ENCODE data around the gene EMC9.

EMC9 gene, protein sequence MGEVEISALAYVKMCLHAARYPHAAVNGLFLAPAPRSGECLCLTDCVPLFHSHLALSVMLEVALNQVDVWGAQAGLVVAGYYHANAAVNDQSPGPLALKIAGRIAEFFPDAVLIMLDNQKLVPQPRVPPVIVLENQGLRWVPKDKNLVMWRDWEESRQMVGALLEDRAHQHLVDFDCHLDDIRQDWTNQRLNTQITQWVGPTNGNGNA

GRCh38 chr14:24141097-24141880 lies at the start of gene EMC9:
TSS of gene EMC9 (minus strand) at chr14:24141591. CDS start at chr14:24141304, 287 bp downstream.
- DNase-seq: peak; percentile 100

DNA sequence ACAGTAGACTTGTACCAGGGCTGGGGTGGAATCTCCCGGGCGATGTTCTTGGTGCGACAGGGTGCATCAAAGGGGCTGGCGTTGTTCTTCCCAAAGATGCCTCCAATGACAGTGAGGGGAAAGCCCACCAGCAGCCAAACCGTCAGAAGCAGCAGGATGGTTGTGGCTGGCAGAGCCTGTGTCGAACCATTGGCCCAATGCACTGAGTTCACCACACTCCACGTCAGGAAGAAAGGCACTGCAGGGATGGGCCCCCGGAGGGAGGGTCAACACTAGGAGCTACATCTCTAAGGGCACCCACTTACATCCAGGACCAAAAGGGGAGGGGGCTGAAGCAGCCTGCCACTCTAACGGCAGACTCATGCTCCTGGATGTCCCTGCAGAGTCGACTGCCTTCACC lies 49.0 kb upstream of the EMC9 start:
- DNase-seq: no peak

- no peak for DNase-seq
Observed at GRCh38 chr14:24189460-24189859, 48.1 kb upstream of the EMC9 start.

- no peak for DNase-seq
Observed at GRCh38 chr14:24189059-24189375, 47.6 kb upstream of the EMC9 start.

GRCh38 chr14:24188251-24189058 lies 47.1 kb upstream of the EMC9 start, which contains the start of gene IPO4:
TSS of gene IPO4 (minus strand) at chr14:24188816. CDS start at chr14:24188787, 29 bp downstream.
- DNase-seq: peak; percentile 96

GRCh38 chr14:24187539-24187915 lies 46.1 kb upstream of the EMC9 start:
- no peak for DNase-seq

DNA sequence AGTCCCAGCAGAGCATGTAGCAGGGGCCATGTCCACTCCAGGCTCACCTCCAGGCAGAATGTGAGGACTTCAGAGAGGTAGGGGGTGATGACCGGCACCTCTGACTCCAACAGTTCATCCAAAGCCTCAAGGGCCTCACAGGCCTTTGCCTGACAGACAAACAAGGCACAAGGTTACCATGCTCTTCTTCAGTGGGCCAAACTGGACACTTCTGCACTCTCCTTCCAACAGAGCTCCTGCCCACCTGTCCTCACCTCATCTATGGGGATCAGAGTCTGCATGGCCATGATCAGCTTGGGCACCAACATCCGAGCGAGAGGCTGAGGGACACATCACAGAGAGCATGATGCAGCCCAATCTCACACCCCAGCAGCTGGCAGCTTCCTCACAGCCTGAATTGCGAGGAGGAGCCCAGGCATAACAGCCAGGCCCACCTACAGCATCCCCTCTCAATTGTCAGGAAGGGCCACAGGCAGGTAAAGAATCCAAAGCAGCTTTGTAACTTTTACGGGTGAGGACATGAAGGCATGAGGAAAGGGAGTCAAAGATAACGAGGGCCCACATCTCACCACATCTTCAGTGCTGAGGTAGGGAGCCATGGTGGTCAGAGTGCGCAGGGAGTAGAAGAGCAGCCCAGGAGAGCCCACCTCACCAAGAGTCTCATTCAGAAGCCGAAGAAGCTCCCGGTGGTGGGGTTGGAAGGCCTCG lies 45.6 kb upstream of the EMC9 start:
- no peak for DNase-seq

GRCh38 chr14:24185741-24186140 lies 44.4 kb upstream of the EMC9 start:
- DNase-seq: no peak

DNA sequence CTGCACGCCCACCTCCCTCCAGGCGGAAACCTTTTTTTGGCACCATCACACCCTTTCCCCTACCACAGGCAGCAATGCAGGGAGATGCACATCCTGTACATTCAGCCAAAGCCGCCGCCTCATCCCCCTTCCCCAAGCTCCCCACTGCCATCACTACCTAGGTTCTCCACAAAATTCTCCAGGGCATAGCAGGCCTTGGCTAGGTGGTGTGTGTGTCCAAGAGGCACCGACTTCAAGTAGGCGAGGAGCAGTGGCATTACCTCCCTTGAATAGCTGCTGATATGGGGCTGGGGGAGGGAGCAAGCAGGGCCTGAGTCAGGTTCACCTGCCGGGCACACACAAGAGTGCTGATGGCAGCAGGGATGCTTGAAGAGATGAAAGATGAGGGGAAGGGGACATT lies 43.6 kb upstream of the EMC9 start:
- no peak for DNase-seq

GRCh38 chr14:24184104-24184970 lies 42.9 kb upstream of the EMC9 start:
- no peak for DNase-seq

- DNase-seq: no peak
Observed at GRCh38 chr14:24183014-24183481, 41.7 kb upstream of the EMC9 start.

DNA sequence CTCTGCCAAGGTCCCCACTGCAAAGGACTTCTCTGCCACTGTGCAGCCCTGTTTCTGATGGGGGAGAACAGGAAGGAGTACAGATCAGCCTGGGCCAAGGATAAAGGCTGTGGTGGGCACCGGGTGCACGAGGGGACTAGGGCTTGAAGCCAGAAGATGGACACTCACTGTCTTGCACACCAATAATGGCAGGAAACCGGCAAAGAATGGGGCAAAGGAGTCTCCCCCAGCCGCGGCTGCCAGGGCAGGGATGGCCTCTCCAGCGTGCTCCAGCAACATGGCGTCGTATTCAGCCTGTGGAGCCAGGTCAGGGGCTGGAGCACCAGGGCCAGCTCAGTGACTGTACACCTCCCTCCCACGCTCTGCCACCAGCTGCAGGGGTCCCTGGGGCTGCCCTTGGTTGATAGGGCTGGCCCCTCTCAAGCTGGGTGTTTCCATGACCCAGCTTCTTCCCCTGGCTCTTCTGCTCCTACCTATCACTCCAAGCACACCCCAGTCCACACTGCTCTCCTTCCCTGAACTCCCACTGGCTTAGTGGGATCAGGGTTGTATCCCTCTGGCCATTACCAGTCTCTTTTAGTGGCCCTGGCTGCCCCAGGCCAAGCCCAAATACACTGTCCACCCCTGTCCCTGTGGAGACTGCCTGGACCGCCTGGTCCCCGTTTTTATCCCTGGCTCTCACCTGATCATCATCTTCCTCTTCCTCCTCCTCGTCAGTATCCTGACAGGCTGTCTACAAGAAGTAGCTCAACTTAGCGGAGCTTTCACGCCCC lies 40.9 kb upstream of the EMC9 start:
- no peak for DNase-seq

GRCh38 chr14:24181371-24182077 lies 40.1 kb upstream of the EMC9 start:
- DNase-seq: no peak

DNA sequence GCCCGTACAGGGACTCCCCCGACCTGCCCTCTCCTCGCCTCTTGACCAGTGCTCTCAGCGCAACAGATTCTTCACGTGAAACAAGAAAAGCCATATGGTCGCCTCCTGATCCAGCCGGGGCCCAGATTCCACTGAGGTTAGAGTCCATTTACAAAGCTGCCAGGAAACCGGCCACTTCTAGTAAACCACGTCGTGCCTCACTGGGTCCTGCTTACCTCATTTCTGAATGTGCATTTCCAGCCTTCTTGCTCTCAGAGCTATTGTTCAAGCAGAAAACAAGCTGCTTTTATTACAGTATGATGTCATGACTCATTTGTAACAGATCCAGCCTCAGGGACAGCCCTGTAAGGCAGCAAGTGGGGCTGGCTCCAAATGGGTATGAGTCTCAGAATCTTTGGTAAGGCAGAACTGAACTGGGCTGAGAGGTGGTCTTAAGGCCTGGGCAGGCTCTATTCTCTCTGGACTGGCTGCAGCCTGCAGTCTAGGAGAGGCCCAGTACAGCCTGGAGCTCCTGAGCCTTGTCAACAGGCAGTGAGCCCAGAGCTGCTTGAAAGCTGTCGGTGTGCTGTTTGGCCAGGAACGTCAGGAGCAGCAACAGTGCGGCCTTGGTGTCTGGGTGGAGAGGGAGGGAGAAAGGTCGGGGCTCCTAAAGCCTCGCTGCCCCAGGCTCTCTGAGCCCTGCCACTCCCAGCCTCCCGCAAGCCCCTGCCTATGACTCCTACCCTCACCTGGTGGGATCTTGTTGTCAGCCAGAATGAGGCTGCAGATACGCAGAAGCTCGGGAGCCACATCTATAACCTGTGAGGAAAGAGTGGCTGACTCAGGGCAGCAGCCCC lies 38.8 kb upstream of the EMC9 start:
- no peak for DNase-seq

GRCh38 chr14:24179294-24179960 lies 38.0 kb upstream of the EMC9 start:
- no peak for DNase-seq

- no peak for DNase-seq
Observed at GRCh38 chr14:24178399-24179178, 37.2 kb upstream of the EMC9 start.

- DNase-seq: no peak
Observed at GRCh38 chr14:24177891-24178290, 36.5 kb upstream of the EMC9 start.

All from stimulated activated naive CD4-positive, alpha-beta T cell treated with Interleukin-2 at 50 U/mL for 16 hours (primary cell).